PC-3 (cell line): Measurements from ENCODE around the gene B4GALNT3. TPM values are rescaled to one million over a fixed set of nuclear protein-coding genes. Genes with fewer than 3 reads are reported as not detected.

Experiments
- ATAC-seq: fragments of 200-7000 bp; cut with Tn5 transposase; 2 replicates; pipeline ENCODE4 v1.9.1; 2020; ENCODE audit warnings: mild to moderate bottlenecking, moderate library complexity
- BruUV-seq: library from RNA; stranded (reverse); fragments of 400-500 nt; replicated peaks from 2 replicates; lab custom pipeline; 2021; lab: Mats Ljungman, UMichigan
- CTCF ChIA-PET: fragments of 300-600 bp; sonication (Branson Sonifier 250); formaldehyde crosslinking; loops from one replicate; lab custom pipeline; 2022; ENCODE audit warnings: antibody characterized with exemption; lab: Charles Lee
- POLR2A ChIA-PET: fragments of 300-600 bp; sonication (Branson Sonifier 250); formaldehyde crosslinking; loops from one replicate; lab custom pipeline; 2022; ENCODE audit warnings: antibody characterized with exemption; ENCODE audit not compliant: unreplicated experiment; lab: Charles Lee
- DNase-seq: peaks from one replicate; pipeline ENCODE4 v3.0.0-alpha.2; 2015
- H2AFZ ChIP-seq: fragments of 300-600 bp; sonication (generic); 2 replicates; pipeline ENCODE4 v1.6.0; 2016; ENCODE audit warnings: antibody characterized with exemption, low read length
- H3F3A ChIP-seq: fragments of 300-600 bp; sonication (generic); one replicate; pipeline ENCODE4 v1.6.0; 2017; ENCODE audit warnings: antibody characterized with exemption, low read length, control low read depth, mild to moderate bottlenecking; ENCODE audit not compliant: unreplicated experiment
- H3K27ac ChIP-seq: fragments of 300-600 bp; sonication (generic); 2 replicates; pipeline ENCODE4 v1.5.1; 2016; ENCODE audit warnings: mild to moderate bottlenecking, low read length
- H3K27me3 ChIP-seq: fragments of 300-600 bp; sonication (generic); 2 replicates; pipeline ENCODE4 v1.6.1; 2016; ENCODE audit warnings: low read length, mixed read lengths
- H3K36me3 ChIP-seq: fragments of 300-600 bp; sonication (generic); 2 replicates; pipeline ENCODE4 v1.6.1; 2016; ENCODE audit warnings: low read depth, mixed run types, low read length, mixed read lengths
- H3K4me1 ChIP-seq: fragments of 300-600 bp; sonication (generic); 2 replicates; pipeline ENCODE4 v1.5.1; 2016; ENCODE audit warnings: low read length; ENCODE audit not compliant: insufficient read depth
- H3K4me2 ChIP-seq: fragments of 300-600 bp; sonication (generic); 2 replicates; pipeline ENCODE4 v1.6.0; 2016; ENCODE audit warnings: low read length
- H3K4me3 ChIP-seq: fragments of 300-600 bp; sonication (generic); 2 replicates; pipeline ENCODE4 v1.5.1; 2016; ENCODE audit warnings: mild to moderate bottlenecking, low read length, mixed read lengths
- H3K79me2 ChIP-seq: fragments of 300-600 bp; sonication (generic); 2 replicates; pipeline ENCODE4 v1.6.1; 2017; ENCODE audit warnings: low read length, mixed read lengths
- H3K9ac ChIP-seq: fragments of 300-600 bp; sonication (generic); 2 replicates; pipeline ENCODE4 v1.6.0; 2016; ENCODE audit warnings: mild to moderate bottlenecking, low read length
- H3K9me2 ChIP-seq: fragments of 300-600 bp; sonication (generic); replicated peaks from 2 replicates; pipeline ENCODE4 v1.6.1; 2016; ENCODE audit warnings: mixed run types, low read length, mixed read lengths
- H3K9me3 ChIP-seq: fragments of 300-600 bp; sonication (generic); 2 replicates; pipeline ENCODE4 v1.6.1; 2016; ENCODE audit warnings: low read length, mixed read lengths
- H4K20me1 ChIP-seq: fragments of 300-600 bp; sonication (generic); 2 replicates; pipeline ENCODE4 v1.6.1; 2016; ENCODE audit warnings: low read length, mixed read lengths
- EZH2 ChIP-seq: fragments of 300-600 bp; sonication (generic); IDR thresholded peaks from one replicate; pipeline ENCODE4 v1.6.1; 2017; ENCODE audit warnings: antibody characterized with exemption, mild to moderate bottlenecking, low read length; ENCODE audit not compliant: unreplicated experiment
- EZH2phosphoT487 ChIP-seq: fragments of 300-600 bp; sonication (generic); IDR thresholded peaks from 2 replicates; pipeline ENCODE4 v1.6.1; 2018; ENCODE audit warnings: mild to moderate bottlenecking, antibody characterized with exemption, low read length, borderline replicate concordance
- intact Hi-C: fragments of 100-400 bp; cut with micrococcal nuclease; formaldehyde crosslinking; loops from 2 replicates; pipeline ENCODE4 v1.9.0; 2023
- total RNA-seq: library from RNA; depleted of rRNA; stranded (reverse); fragments of >200 nt; gene quantifications from 2 replicates; pipeline ENCODE4 v1.2.3, GENCODE V29; 2014
- TF ChIP-seq, protein P1 (sequence below): fragments of 300-600 bp; sonication (generic); conservative IDR thresholded peaks from 2 replicates; pipeline ENCODE4 v1.5.1; 2017; ENCODE audit warnings: antibody characterized with exemption, low read depth, mild to moderate bottlenecking, low read length

B4GALNT3 gene
- total RNA-seq, 1 experiment from 2014 or later = 3.7 TPM

DNA sequence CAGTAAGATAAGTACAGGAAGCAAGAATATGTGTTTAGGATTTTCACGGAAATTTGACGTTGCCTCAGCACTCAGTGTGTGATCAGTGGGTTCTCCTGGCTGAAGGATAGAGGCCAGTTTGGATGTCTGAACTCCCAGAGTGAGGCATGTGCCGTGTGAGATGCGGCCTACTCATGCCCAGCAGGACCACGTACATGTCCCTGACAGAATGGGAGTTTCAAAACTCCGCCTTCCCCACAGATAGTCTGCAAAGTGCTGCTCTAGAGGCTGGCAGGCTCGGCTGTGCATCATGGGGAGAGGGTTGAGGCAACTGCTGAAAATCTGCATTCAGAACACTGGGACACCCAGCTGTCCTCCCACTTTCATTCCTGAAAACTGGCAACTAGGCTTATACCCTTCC, 145.2 kb downstream of the B4GALNT3 start:
- H3K4me1 ChIP-seq = peaks cover 13% of the 10 kb centered on the region
- H3K9ac ChIP-seq = no peak overlapping the region
- ChIA-PET CTCF (no interaction called here), POLR2A (no interaction called here)
- H3K27me3 ChIP-seq = no peaks in the 10 kb centered on the region
- H3K4me3 ChIP-seq = no peak overlapping the region
- BruUV-seq = no TSS peak
- H3K9me2 ChIP-seq = no peaks in the 10 kb centered on the region
- no peaks in the 10 kb centered on the region for H3F3A ChIP-seq
- H3K79me2 ChIP-seq = no peaks in the 10 kb centered on the region
- intact Hi-C loops = no loop called here
- H3K27ac ChIP-seq = no peak overlapping the region
- no peak overlapping the region for H2AFZ ChIP-seq
- no peaks in the 10 kb centered on the region for H3K9me3 ChIP-seq
- H3K4me2 ChIP-seq = no peak overlapping the region
- TF ChIP-seq, protein P1, sequence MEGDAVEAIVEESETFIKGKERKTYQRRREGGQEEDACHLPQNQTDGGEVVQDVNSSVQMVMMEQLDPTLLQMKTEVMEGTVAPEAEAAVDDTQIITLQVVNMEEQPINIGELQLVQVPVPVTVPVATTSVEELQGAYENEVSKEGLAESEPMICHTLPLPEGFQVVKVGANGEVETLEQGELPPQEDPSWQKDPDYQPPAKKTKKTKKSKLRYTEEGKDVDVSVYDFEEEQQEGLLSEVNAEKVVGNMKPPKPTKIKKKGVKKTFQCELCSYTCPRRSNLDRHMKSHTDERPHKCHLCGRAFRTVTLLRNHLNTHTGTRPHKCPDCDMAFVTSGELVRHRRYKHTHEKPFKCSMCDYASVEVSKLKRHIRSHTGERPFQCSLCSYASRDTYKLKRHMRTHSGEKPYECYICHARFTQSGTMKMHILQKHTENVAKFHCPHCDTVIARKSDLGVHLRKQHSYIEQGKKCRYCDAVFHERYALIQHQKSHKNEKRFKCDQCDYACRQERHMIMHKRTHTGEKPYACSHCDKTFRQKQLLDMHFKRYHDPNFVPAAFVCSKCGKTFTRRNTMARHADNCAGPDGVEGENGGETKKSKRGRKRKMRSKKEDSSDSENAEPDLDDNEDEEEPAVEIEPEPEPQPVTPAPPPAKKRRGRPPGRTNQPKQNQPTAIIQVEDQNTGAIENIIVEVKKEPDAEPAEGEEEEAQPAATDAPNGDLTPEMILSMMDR = no peak
- TF ChIP-seq EZH2phosphoT487 (no peak), EZH2 (no peak)
- H4K20me1 ChIP-seq = no peaks in the 10 kb centered on the region
- ATAC-seq = no peak
- DNase-seq = no peak
- H3K36me3 ChIP-seq = no peaks in the 10 kb centered on the region

GRCh38 chr12:607541-608001, 147.8 kb downstream of the B4GALNT3 start:
- CTCF ChIA-PET = interaction anchor here (0.7 kb wide), 1 partner anchor 21 kb away, joined by 4 read pairs; no protein-coding TSS in a partner anchor
- H3K4me3 ChIP-seq = no peak overlapping the region
- no peak overlapping the region for H3K9ac ChIP-seq
- no peaks in the 10 kb centered on the region for H3K36me3 ChIP-seq
- H3K4me1 ChIP-seq = peaks cover 18% of the 10 kb centered on the region
- DNase-seq = peak; percentile 67
- no peaks in the 10 kb centered on the region for H3K79me2 ChIP-seq
- H3K4me2 ChIP-seq = no peak overlapping the region
- ATAC-seq = peak; percentile 24
- no peaks in the 10 kb centered on the region for H3K27me3 ChIP-seq
- no peaks in the 10 kb centered on the region for H3F3A ChIP-seq
- no peaks in the 10 kb centered on the region for H3K9me2 ChIP-seq
- H3K9me3 ChIP-seq = no peaks in the 10 kb centered on the region
- intact Hi-C loops = no loop called here
- H2AFZ ChIP-seq = no peak overlapping the region
- TF ChIP-seq EZH2 = no peak
- TF ChIP-seq, protein P1 = no peak
- no peak for TF ChIP-seq EZH2phosphoT487
- no TSS peak for BruUV-seq
- H4K20me1 ChIP-seq = no peaks in the 10 kb centered on the region
- POLR2A ChIA-PET = no interaction called here
- H3K27ac ChIP-seq = no peak overlapping the region

DNA sequence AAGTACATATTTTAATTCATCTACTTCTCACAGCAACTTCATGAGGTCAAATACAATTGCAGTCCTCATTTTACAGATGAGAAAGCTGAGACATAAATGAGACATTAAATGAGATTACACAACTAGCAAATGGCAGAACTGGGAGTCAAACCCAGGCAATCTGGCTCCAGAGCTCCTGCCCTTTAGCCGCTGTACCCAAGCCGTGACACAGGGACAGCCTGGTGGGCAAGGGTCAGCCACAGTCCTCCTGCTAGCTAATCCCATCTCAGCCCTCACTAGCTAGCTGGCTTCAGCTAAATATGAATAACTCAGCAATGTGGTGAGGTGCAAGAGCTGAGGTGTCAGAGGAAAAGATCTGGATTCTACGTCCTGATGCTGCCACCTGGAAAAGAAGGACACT, 148.7 kb downstream of the B4GALNT3 start:
- H3K9ac ChIP-seq = no peak overlapping the region
- no peaks in the 10 kb centered on the region for H3K9me2 ChIP-seq
- no peak for TF ChIP-seq EZH2
- TF ChIP-seq EZH2phosphoT487 = no peak
- TF ChIP-seq, protein P1 = no peak
- no peak overlapping the region for H2AFZ ChIP-seq
- intact Hi-C loops = no loop called here
- H3K36me3 ChIP-seq = no peaks in the 10 kb centered on the region
- H3K4me3 ChIP-seq = no peak overlapping the region
- ATAC-seq = no peak
- H3F3A ChIP-seq = no peaks in the 10 kb centered on the region
- H4K20me1 ChIP-seq = no peaks in the 10 kb centered on the region
- H3K27ac ChIP-seq = no peak overlapping the region
- H3K79me2 ChIP-seq = no peaks in the 10 kb centered on the region
- no TSS peak for BruUV-seq
- ChIA-PET POLR2A (no interaction called here), CTCF (no interaction called here)
- DNase-seq = no peak
- peaks cover 18% of the 10 kb centered on the region for H3K4me1 ChIP-seq
- no peaks in the 10 kb centered on the region for H3K27me3 ChIP-seq
- H3K9me3 ChIP-seq = no peaks in the 10 kb centered on the region
- no peak overlapping the region for H3K4me2 ChIP-seq
